Loucy (cell line): ENCODE results near the gene REEP6.

Source experiments
- EZH2phosphoT487 ChIP-seq: fragments of 200-600 bp; IDR thresholded peaks from 2 replicates; pipeline ENCODE4 v1.6.1; 2018; ENCODE audit warnings: antibody characterized with exemption, mild to moderate bottlenecking, moderate library complexity, borderline replicate concordance
- TF ChIP-seq, protein P1 (sequence below): fragments of 200-600 bp; sonication (generic); conservative IDR thresholded peaks from 2 replicates; pipeline ENCODE4 v1.5.1; 2014; ENCODE audit warnings: mild to moderate bottlenecking, antibody characterized with exemption, low read length

DNA sequence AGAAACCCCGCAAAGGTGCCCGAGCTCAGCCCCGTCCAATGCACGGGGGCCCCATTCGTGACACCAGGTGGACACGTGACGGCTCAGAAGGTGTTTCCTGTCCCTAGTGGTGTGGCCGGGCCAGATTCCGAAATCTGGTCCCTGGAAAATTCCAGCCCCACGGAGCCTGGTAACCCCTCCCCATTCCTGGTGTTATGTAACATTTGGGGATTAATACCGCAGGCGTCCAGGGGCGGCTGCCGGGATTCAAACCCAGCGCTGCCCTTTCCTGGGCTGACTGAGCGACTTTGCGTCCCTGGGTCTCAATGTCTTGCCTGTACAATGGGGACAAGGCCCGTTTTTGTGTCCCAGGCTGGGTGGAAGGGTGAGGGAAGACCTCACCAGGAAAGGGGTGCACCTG is 31.9 kb downstream of the REEP6 start:
- TF ChIP-seq, protein P1, sequence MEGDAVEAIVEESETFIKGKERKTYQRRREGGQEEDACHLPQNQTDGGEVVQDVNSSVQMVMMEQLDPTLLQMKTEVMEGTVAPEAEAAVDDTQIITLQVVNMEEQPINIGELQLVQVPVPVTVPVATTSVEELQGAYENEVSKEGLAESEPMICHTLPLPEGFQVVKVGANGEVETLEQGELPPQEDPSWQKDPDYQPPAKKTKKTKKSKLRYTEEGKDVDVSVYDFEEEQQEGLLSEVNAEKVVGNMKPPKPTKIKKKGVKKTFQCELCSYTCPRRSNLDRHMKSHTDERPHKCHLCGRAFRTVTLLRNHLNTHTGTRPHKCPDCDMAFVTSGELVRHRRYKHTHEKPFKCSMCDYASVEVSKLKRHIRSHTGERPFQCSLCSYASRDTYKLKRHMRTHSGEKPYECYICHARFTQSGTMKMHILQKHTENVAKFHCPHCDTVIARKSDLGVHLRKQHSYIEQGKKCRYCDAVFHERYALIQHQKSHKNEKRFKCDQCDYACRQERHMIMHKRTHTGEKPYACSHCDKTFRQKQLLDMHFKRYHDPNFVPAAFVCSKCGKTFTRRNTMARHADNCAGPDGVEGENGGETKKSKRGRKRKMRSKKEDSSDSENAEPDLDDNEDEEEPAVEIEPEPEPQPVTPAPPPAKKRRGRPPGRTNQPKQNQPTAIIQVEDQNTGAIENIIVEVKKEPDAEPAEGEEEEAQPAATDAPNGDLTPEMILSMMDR = no peak
- no peak for TF ChIP-seq EZH2phosphoT487
